BJ (cell line): Measurements from ENCODE around the gene STPG4. TPM values are rescaled to one million over a fixed set of nuclear protein-coding genes. Genes with fewer than 3 reads are reported as not detected.
A peak's percentile ranks its signal among the peaks of the same experiment; 100 is the strongest.

Source experiments
- CTCF ChIA-PET: fragments of 350-600 bp; formaldehyde crosslinking; extraction: SDS; loops from one replicate; lab custom pipeline; 2021; ENCODE audit warnings: antibody characterized with exemption, inconsistent platforms; lab: Yijun Ruan, JAX
- POLR2A ChIA-PET: fragments of 300-600 bp; sonication (Branson Sonifier 250); formaldehyde crosslinking; extraction: SDS; loops from one replicate; lab custom pipeline; 2021; ENCODE audit warnings: antibody characterized with exemption; lab: Charles Lee
- DNase-seq: peaks from one replicate; pipeline ENCODE4 v3.0.0-alpha.2; 2011; ENCODE audit warnings: low read depth
- H3K27me3 ChIP-seq: 2 replicates; pipeline ENCODE4 v1.6.0; 2011; ENCODE audit warnings: low read length; ENCODE audit not compliant: control insufficient read depth, insufficient read depth
- H3K36me3 ChIP-seq: 2 replicates; pipeline ENCODE4 v1.5.1; 2011; ENCODE audit warnings: low read length; ENCODE audit not compliant: control insufficient read depth, insufficient read depth
- H3K4me3 ChIP-seq: 2 replicates; pipeline ENCODE4 v1.5.1; 2011; ENCODE audit warnings: low read depth, mild to moderate bottlenecking, control low read depth, low read length
- polyA plus RNA-seq: library from polyadenylated mRNA; depleted of rRNA; stranded (reverse); fragments of >200 nt; gene quantifications from 2 replicates; pipeline ENCODE4 v1.2.3, GENCODE V29; 2011
- TF ChIP-seq, protein P1 (sequence below): IDR thresholded peaks from 2 replicates; pipeline ENCODE4 v1.5.1; 2011; ENCODE audit warnings: low read depth, mild to moderate bottlenecking, control low read depth, inconsistent platforms, low read length, moderate library complexity; ENCODE audit not compliant: insufficient read depth

The STPG4 gene
- polyA plus RNA-seq, 1 experiment, result 0.06 TPM

DNA sequence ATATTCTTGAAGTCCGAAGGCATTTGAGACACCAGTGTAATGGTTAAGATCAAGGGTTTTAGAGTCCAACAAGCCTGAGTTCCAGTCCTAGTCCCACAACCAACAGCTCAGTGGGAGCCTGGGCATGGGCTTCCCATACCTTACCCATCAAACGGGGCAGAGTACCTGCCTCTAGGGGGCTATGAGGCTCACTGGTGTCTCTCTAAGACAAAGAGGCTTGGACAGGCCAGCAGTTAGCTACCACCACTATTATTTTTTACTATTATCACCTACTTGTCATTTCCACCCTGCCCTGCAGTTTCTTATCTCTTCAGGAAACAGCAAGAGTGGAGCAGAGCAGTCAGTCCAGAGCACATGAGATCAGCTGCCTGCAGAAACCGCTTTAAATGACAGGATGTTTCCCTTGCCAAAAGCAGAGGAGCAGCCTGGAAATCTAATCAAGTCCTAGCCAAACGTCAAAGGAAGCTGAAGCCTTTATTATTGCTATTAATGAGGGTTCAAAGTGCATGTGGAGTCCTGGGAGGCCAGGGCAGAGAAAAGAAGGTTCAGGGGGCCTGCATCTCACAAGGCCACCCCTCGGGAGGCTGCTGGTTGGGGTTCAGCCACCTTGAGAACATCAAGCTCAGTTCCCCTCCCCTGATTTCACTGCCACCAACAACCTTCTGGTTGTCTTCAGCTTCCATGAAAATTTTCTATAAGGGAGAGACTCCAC lies 66.6 kb downstream of the STPG4 start:
- H3K4me3 ChIP-seq, result no peak overlapping the region
- TF ChIP-seq, protein P1, sequence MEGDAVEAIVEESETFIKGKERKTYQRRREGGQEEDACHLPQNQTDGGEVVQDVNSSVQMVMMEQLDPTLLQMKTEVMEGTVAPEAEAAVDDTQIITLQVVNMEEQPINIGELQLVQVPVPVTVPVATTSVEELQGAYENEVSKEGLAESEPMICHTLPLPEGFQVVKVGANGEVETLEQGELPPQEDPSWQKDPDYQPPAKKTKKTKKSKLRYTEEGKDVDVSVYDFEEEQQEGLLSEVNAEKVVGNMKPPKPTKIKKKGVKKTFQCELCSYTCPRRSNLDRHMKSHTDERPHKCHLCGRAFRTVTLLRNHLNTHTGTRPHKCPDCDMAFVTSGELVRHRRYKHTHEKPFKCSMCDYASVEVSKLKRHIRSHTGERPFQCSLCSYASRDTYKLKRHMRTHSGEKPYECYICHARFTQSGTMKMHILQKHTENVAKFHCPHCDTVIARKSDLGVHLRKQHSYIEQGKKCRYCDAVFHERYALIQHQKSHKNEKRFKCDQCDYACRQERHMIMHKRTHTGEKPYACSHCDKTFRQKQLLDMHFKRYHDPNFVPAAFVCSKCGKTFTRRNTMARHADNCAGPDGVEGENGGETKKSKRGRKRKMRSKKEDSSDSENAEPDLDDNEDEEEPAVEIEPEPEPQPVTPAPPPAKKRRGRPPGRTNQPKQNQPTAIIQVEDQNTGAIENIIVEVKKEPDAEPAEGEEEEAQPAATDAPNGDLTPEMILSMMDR, result 0 out of 2 replicates have a peak, but pooled peaks have one; percentile 17
- CTCF ChIA-PET, result interaction anchor here (0.9 to 1.0 kb wide), 2 partner anchors 13 to 17 kb away, joined by 3 to 4 read pairs; no protein-coding TSS in a partner anchor
- H3K27me3 ChIP-seq, result no peaks in the 10 kb centered on the region
- POLR2A ChIA-PET, result no interaction called here
- no peak for DNase-seq
- H3K36me3 ChIP-seq, result no peaks in the 10 kb centered on the region

- ChIA-PET CTCF (interaction anchor here (0.9 kb wide), 1 partner anchor 8 kb away, joined by 3 read pairs; no protein-coding TSS in a partner anchor), POLR2A (no interaction called here)
- no peak overlapping the region for H3K4me3 ChIP-seq
- no peaks in the 10 kb centered on the region for H3K36me3 ChIP-seq
- H3K27me3 ChIP-seq, result no peaks in the 10 kb centered on the region
- DNase-seq, result no peak
- TF ChIP-seq, protein P1, result no peak
Measured at GRCh38 chr2:47087051-47087450, 68.1 kb downstream of the STPG4 start.

DNA sequence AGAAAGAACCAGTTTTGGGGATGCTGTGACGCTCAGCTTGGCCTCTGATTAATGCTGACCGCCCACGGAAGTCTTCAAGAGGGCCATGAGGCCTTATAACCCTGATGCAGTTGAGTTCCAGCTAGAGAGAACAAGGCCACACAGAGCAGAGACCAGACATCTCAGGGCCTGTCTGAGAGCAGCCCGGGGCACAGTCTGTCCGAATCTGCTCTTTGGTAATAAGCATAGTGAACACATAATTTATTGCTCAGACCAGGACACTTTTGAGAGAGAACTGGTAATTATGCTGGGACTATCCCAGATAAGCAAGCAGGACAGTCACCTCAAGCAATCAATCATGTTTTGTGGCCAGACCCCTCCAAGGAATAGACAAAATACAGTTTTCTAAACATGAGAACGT lies 68.5 kb downstream of the STPG4 start:
- ChIA-PET CTCF (interaction anchor here (0.9 kb wide), 1 partner anchor 9 kb away, joined by 3 read pairs; no protein-coding TSS in a partner anchor), POLR2A (no interaction called here)
- TF ChIP-seq, protein P1, result no peak
- Histone ChIP-seq H3K36me3 (no peaks in the 10 kb centered on the region), H3K27me3 (no peaks in the 10 kb centered on the region), H3K4me3 (no peak overlapping the region)
- no peak for DNase-seq

- ChIA-PET CTCF (interaction anchor here (1.1 kb wide), 1 partner anchor 237 kb away, joined by 4 read pairs; no protein-coding TSS in a partner anchor), POLR2A (no interaction called here)
- no peaks in the 10 kb centered on the region for H3K36me3 ChIP-seq
- H3K4me3 ChIP-seq, result no peak overlapping the region
- TF ChIP-seq, protein P1, result no peak
- H3K27me3 ChIP-seq, result no peaks in the 10 kb centered on the region
- DNase-seq, result no peak
Measured at GRCh38 chr2:47086054-47086471, 69.0 kb downstream of the STPG4 start.

DNA sequence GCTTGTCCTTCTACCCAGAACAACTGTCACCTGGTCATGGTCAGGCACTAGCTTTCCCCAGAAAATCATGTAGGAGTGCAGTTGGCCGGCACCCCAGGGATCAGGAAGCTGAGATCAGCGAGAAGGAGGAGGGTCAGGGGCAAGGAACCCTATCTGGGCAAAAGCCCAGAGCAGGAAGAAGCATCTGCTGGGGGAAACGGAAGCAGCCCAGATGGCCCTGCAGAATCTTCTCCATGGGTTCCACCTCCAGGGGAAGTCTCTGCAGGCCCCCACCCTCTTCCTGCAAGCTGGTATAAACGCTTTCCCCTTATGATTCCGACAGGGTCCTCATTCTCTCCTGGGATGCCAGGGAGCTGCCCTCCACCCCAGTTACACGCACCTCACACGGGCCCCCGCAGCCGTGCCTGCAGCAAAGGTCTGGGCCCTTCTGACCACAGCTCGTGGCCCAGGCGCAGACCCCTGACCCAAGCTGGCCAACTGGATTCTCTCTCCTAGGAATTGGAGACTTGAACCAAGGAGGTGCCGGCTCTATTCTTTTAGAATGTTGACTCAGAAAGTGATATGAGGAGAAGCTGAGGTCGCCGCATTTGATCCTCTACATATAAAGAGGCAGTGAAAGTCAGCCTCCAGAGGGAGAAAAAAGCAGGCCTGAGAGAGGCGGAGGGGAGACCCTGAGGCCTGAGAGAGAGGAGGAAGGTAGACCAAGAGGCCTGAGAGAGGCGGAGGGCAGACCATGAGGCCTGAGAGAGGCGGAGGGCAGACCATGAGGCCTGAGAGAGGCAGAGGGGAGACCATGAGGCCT lies 71.0 kb downstream of the STPG4 start:
- H3K27me3 ChIP-seq, result no peaks in the 10 kb centered on the region
- no peak for DNase-seq
- TF ChIP-seq, protein P1, result no peak
- ChIA-PET POLR2A (no interaction called here), CTCF (no interaction called here)
- H3K4me3 ChIP-seq, result no peak overlapping the region
- H3K36me3 ChIP-seq, result no peaks in the 10 kb centered on the region
